Measurements from ENCODE around the gene SEPSECS.

GRCh38 chr4:25081866-25082471 is 78.3 kb downstream of the SEPSECS start:
- no peak for TF ChIP-seq CTCF (IDR thresholded peaks at IDR 0.05)
- no peak for TF ChIP-seq POLR2A (IDR thresholded peaks at IDR 0.05)
- no peak for TF ChIP-seq EP300 (IDR thresholded peaks at IDR 0.05)
